Skeletal muscle satellite cell (primary cell): Measurements from ENCODE around the gene UPP2.

ENCODE experiments used
- H3K27me3 ChIP-seq: 2 replicates; pipeline ENCODE4 v1.7.0; 2013; ENCODE audit warnings: low read length; ENCODE audit not compliant: control insufficient read depth, insufficient read depth
- H3K36me3 ChIP-seq: 2 replicates; pipeline ENCODE4 v1.7.0; 2013; ENCODE audit warnings: mild to moderate bottlenecking, control low read depth, low read length; ENCODE audit not compliant: insufficient read depth
- H3K4me1 ChIP-seq: 2 replicates; pipeline ENCODE4 v1.7.0; 2013; ENCODE audit warnings: low read length; ENCODE audit not compliant: control insufficient read depth, insufficient read depth
- H3K4me2 ChIP-seq: 2 replicates; pipeline ENCODE4 v1.7.0; 2013; ENCODE audit warnings: mild to moderate bottlenecking, low read length
- H3K4me3 ChIP-seq: 2 replicates; pipeline ENCODE4 v1.7.0; 2013; ENCODE audit warnings: low read length
- H3K9ac ChIP-seq: 2 replicates; pipeline ENCODE4 v1.7.0; 2013; ENCODE audit warnings: mild to moderate bottlenecking, low read depth, low read length, moderate library complexity
- H3K9me3 ChIP-seq: replicated peaks from 2 replicates; pipeline ENCODE4 v1.7.0; 2013; ENCODE audit warnings: mild to moderate bottlenecking, control low read depth, low read length

Gene UPP2

DNA sequence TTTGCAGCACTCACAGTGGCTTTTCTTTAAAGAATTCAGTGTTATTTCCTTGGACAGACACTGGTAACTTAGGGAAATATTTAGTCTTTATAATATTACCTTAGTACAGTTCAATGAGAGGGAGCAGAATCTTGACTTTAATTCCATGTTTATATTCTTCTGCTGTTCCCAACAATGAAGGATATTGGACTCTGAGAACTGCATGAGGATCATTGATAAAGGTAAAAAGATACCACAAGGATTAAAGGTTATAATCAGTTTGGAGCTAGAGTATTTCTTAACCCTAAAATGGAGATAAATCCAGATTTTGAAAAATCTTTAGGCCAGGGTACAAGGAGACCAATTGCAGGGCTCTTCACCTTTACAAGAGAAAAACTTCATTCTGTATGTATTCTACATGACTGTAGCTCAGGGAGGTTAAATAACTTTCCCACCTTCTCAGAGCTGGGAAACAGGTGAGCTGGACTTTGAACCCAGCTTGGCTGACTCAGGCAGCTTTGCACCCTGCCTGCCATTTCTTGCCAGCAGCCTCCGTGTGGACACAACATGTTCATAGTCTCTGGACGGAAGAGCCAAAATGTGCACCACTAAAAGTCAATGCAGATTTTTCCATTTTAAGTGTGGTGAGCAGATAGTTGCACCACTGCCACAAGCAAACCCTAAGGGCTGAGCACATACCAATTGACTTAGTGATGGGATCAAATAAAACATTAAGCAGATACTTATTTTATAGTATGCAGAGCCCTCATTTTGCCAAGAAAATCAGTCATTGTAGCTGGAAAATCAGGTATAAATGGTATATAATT is 26.7 kb downstream of the UPP2 start:
- Histone ChIP-seq H3K4me3 (no peak overlapping the region), H3K9ac (no peak overlapping the region), H3K36me3 (no peaks in the 10 kb centered on the region), H3K4me2 (no peak overlapping the region), H3K4me1 (no peaks in the 10 kb centered on the region), H3K27me3 (peaks cover 13% of the 10 kb centered on the region), H3K9me3 (no peaks in the 10 kb centered on the region)

DNA sequence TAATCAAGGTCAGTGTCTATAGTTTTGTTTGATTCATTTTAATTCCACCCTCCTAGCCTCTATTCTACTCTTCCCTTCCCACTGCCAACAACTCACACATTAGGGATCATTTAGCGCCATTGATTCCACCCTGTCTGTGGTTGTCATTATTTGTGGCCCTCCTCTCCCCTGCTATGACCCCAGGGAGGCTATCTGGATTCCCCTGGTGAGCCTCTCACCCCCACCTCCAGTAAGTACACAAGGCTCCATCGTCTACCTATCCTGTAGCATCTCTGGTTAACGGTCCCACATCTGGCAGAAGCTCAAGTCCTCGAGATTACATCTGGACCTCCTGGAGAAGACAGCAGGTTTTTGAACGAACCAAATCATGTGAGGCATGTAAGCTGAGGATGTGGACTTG is 27.4 kb downstream of the UPP2 start:
- no peak overlapping the region for H3K4me2 ChIP-seq
- no peak overlapping the region for H3K4me3 ChIP-seq
- H3K27me3 ChIP-seq, result peaks cover 10% of the 10 kb centered on the region
- H3K36me3 ChIP-seq, result no peaks in the 10 kb centered on the region
- no peaks in the 10 kb centered on the region for H3K9me3 ChIP-seq
- H3K9ac ChIP-seq, result no peak overlapping the region
- H3K4me1 ChIP-seq, result no peaks in the 10 kb centered on the region

DNA sequence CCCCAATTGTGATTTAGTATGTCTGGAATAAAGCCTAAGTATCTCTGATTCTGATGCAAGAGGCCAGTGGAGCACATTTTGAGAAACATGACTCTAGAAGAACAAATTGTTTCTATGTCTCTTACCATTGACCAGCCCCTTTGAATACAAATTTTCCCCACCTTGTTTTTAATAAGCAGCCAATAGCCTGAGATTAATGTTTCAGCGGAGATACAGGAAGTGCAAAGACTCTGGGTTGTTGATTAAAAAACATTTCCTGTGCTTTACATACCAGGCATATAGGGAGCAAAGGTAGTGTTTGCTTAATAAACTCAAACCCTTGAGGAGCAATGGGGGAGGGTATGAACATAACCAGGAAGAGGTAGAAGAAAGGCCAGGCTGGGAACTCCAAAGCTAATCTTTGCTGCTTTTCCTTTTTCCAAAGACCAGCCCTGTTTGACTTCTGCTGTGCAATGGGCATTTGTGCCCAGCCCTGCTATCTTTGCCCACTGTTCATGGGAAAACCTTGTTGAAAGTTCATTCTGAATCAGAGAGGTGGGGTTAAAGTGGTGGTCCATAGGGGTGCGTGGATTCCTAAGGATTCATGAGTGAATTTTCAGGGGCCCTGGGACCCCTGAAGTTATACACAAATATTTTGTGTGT is 29.3 kb downstream of the UPP2 start:
- Histone ChIP-seq H3K4me2 (no peak overlapping the region), H3K36me3 (no peaks in the 10 kb centered on the region), H3K4me3 (no peak overlapping the region), H3K4me1 (no peaks in the 10 kb centered on the region), H3K27me3 (peaks cover 8% of the 10 kb centered on the region), H3K9ac (no peak overlapping the region), H3K9me3 (no peaks in the 10 kb centered on the region)

DNA sequence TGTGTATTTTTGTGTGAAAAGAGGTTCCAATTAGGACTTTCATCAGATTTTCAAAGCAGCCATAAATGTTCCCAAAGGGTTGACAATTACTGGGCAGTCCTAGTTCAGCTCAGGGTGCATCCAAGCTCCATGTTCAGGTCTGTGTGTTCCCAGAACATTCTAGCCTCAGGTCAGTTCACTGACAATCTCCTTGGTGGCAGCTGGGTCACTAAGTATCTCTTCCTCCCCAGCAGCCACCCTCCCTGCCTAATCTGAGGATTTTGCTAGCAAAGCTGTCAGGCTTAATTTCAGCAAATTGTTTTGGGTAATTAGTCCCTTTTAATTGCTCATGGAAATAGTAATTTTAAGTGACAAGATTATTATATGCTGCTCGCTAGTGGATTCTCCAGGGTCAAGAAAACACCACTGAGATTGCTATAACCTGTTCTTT is 29.8 kb downstream of the UPP2 start:
- H3K9me3 ChIP-seq, result no peaks in the 10 kb centered on the region

DNA sequence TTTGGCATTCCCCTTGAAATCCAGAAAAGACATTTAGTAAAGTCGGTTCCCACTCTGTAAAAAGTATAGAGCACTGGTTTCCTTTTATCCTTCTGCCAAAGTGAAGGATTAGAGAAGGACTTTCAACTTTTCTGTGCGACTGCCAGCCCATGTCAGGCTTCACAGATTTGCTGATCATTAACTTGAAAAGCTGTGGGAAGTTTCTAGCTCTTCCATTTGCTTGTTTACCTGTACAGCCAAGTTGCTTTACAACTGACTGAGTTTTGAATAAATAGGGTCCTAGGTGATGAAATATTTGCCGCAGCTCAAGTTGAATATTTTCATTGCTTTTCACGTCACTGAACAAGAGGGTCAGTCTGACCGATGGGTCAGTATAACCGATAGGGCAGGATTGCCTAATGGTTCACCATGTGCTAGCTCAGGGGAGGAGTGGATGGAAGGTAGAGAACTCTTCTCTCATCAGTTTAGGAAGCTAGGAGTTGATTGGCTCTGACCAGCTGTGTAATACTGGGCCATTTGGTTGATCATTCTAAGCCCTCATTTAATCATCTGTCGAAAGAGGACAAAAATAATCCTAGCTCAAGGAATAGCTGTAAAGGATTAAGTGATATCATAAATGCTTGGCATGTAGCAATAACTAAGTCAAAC is 30.4 kb downstream of the UPP2 start:
- Histone ChIP-seq H3K27me3 (peaks cover 5% of the 10 kb centered on the region), H3K4me2 (no peak overlapping the region), H3K9me3 (no peaks in the 10 kb centered on the region), H3K36me3 (no peaks in the 10 kb centered on the region), H3K9ac (no peak overlapping the region), H3K4me1 (no peaks in the 10 kb centered on the region), H3K4me3 (no peak overlapping the region)

More for the DNA sequence above, 29.8 kb downstream of the UPP2 start:
- Histone ChIP-seq H3K36me3 (no peaks in the 10 kb centered on the region), H3K9ac (no peak overlapping the region), H3K4me2 (no peak overlapping the region), H3K4me3 (no peak overlapping the region), H3K27me3 (peaks cover 5% of the 10 kb centered on the region), H3K4me1 (no peaks in the 10 kb centered on the region)

DNA sequence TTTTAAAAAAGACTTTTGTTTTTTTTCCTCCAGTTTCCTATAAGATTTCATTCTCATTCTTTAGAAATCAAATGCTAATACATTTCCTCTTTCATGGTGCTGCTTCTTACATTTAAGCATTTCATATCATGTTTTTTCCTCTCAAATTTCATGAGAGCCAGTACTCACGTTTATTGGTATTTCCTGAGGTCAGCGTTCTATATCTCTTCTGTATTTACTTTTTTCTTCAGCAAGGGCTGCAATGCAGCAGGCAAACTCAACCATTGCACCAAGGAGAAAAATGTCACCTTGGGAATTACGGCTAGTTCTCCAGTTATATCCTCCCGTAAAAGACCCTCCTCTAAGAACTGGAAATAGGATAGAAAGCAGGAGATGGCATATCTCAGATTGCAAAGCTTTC is 32.4 kb downstream of the UPP2 start:
- Histone ChIP-seq H3K4me2 (no peak overlapping the region), H3K36me3 (no peaks in the 10 kb centered on the region), H3K4me3 (no peak overlapping the region), H3K4me1 (no peaks in the 10 kb centered on the region), H3K27me3 (peaks cover 3% of the 10 kb centered on the region), H3K9me3 (no peaks in the 10 kb centered on the region), H3K9ac (no peak overlapping the region)

DNA sequence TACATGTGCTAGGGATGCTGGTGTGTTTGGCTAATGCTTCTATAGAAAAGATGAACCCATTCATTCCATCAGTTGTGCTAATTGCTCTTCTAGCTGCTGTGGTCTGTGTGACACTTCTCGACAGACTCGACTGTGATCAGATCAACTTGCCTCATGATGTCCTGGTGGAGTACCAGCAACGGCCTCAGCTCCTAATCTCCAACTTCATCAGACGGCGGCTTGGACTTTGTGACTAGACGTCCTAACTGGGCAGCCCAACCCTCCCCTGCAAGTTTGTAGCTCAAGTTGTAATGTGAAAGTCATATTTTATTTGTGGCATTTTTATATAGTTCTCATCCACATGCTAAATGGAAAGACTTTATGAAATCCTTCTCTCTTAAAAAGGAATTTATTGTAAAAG is 33.0 kb downstream of the UPP2 start:
- Histone ChIP-seq H3K36me3 (no peaks in the 10 kb centered on the region), H3K4me2 (no peak overlapping the region), H3K9ac (no peak overlapping the region), H3K4me1 (no peaks in the 10 kb centered on the region), H3K4me3 (no peak overlapping the region), H3K27me3 (no peaks in the 10 kb centered on the region), H3K9me3 (no peaks in the 10 kb centered on the region)

DNA sequence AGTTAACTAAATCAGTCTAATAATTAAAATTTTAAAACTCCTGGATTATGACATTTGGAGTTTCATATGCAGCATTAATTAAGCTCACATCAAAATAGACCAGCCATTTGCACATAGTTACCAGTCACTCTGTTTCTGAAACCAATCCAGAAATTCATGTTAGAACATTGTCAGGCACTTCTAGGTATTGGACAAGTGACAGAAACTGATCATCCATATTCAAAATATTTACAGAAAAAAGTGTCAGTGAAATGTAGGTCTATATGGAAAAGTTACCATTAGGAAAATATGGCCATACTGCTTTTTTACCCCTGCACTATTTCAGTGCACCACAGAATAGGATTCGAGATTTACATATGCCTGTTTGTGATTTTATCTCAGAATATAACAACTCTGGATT is 33.4 kb downstream of the UPP2 start:
- Histone ChIP-seq H3K4me3 (no peak overlapping the region), H3K27me3 (no peaks in the 10 kb centered on the region), H3K4me2 (no peak overlapping the region), H3K36me3 (no peaks in the 10 kb centered on the region), H3K9me3 (no peaks in the 10 kb centered on the region), H3K4me1 (no peaks in the 10 kb centered on the region), H3K9ac (no peak overlapping the region)

DNA sequence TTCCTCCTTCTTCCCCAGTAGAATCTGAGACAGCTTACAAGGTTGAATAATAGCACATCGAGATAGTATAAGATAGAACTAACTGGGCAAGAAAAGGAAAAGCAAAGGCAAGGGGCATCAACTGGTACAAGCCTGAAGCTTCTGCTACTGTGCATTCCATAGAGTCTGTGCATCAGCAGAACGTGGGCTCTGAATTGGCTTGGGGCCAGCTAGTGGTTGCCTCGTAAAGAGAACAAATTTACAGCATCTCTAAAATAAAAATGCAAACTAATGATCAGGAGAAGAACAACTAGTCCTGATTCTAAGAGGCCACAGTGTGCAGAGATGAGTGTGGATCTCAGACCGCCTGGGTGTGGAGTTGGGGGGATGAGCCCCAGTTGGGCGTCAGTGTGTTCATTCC is 36.6 kb downstream of the UPP2 start:
- H3K36me3 ChIP-seq, result no peaks in the 10 kb centered on the region
- H3K27me3 ChIP-seq, result no peaks in the 10 kb centered on the region
- H3K9ac ChIP-seq, result no peak overlapping the region
- no peak overlapping the region for H3K4me2 ChIP-seq
- no peaks in the 10 kb centered on the region for H3K4me1 ChIP-seq
- no peak overlapping the region for H3K4me3 ChIP-seq
- no peaks in the 10 kb centered on the region for H3K9me3 ChIP-seq

DNA sequence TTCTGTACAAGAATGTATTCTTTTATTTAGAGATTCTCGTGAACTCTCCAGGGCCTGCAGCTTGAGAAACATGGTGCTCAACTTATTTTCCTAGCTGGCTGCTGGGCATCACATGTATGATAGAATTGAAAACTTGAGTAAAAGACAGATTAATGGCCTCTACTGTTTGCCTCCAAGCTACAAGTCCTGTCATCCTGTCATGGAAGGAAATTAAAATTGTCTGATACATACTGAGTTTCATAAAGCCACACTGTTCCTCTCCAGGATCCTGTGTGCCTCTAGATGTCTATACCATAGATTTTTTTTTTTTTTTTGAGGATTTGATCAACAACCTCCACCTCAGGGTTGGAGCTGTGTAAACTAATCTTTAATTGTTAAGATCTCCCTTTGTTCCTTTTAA is 38.5 kb downstream of the UPP2 start:
- Histone ChIP-seq H3K4me1 (no peaks in the 10 kb centered on the region), H3K27me3 (no peaks in the 10 kb centered on the region), H3K9me3 (no peaks in the 10 kb centered on the region), H3K36me3 (no peaks in the 10 kb centered on the region), H3K4me2 (no peak overlapping the region), H3K4me3 (no peak overlapping the region), H3K9ac (no peak overlapping the region)

DNA sequence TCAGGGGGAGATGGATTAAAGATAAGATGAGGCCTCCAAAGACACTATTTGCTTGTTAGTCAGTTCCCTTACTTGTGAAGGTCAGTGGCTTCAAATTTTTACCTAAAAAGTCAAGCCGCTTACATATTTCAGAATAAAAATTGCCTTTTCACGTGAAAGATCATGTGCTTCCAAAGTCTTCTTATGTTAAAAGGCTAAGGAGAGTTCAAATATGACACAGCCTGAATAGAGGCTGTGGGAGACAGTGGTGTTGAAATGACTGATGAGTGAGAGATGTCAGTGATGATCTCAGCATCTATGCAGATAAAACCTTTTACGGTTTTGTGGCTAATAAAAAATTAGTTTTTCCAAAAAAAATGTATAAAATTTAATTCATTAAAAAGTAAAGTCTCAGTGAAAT is 40.5 kb downstream of the UPP2 start:
- Histone ChIP-seq H3K4me2 (no peak overlapping the region), H3K9me3 (no peaks in the 10 kb centered on the region), H3K4me3 (no peak overlapping the region), H3K36me3 (no peaks in the 10 kb centered on the region), H3K4me1 (no peaks in the 10 kb centered on the region), H3K27me3 (no peaks in the 10 kb centered on the region), H3K9ac (no peak overlapping the region)
